ENCODE data around the gene AEN.

AEN gene

GRCh38 chr15:88613074-88613944 is 7.8 kb upstream of the AEN start:
- no peak for DNase-seq (ENCODE audit: low read depth)
- no peak overlapping the region for H3K4me3 ChIP-seq (ENCODE audit: low read depth, low read length)
- TF ChIP-seq, protein P1, sequence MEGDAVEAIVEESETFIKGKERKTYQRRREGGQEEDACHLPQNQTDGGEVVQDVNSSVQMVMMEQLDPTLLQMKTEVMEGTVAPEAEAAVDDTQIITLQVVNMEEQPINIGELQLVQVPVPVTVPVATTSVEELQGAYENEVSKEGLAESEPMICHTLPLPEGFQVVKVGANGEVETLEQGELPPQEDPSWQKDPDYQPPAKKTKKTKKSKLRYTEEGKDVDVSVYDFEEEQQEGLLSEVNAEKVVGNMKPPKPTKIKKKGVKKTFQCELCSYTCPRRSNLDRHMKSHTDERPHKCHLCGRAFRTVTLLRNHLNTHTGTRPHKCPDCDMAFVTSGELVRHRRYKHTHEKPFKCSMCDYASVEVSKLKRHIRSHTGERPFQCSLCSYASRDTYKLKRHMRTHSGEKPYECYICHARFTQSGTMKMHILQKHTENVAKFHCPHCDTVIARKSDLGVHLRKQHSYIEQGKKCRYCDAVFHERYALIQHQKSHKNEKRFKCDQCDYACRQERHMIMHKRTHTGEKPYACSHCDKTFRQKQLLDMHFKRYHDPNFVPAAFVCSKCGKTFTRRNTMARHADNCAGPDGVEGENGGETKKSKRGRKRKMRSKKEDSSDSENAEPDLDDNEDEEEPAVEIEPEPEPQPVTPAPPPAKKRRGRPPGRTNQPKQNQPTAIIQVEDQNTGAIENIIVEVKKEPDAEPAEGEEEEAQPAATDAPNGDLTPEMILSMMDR (IDR thresholded peaks at IDR 0.05; ENCODE audit: low read depth, low read length, missing control alignments) = no peak

DNA sequence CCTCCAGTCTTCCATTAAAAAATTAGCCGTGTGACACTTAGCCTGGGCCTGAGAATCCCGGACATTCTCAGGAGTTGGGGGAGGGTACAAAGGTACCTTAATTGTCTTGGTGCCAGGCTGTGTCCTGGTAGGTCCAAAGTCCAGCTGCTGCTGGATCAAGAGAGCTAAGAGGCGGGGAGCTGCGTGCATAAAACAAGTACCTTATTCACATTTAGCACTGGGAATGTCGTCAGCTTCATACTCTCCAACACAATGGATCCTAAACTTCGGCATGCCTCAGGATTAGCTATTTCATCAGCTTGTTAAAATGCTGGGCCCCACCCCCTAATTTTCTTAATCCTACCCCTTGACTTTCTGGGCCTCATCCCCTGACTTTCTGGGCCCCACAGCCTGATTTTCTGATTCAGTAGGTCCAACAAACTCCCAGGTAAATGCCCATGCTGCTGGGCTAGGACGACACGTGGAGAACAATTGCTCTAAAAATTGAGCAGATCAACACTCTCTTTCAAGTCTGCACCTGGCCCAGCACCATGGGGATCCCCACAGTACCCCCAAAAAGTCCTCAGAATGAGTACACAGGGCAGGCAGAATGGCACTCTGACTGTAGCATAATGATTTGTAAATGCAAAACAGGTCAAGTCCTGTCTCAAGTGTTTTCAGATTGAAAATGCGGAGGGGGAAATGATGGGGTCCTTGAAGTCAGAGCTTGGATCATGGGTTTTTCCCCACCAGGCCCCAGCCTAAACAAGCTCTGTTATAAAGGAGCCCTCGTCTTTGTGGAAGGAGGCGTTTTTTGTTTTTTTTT is 5.6 kb upstream of the AEN start:
- TF ChIP-seq, protein P1 (IDR thresholded peaks at IDR 0.05; ENCODE audit: low read depth, low read length, missing control alignments) = no peak
- H3K4me3 ChIP-seq (ENCODE audit: low read depth, low read length) = no peak overlapping the region
- peak; percentile 58 for DNase-seq (ENCODE audit: low read depth)

- DNase-seq (ENCODE audit: low read depth) = no peak
- TF ChIP-seq, protein P1 (IDR thresholded peaks at IDR 0.05; ENCODE audit: low read depth, low read length, missing control alignments) = no peak
- no peak overlapping the region for H3K4me3 ChIP-seq (ENCODE audit: low read depth, low read length)
Observed at GRCh38 chr15:88616240-88616639, 4.9 kb upstream of the AEN start.

GRCh38 chr15:88617031-88617722 is 4.0 kb upstream of the AEN start:
- TF ChIP-seq, protein P1 (IDR thresholded peaks at IDR 0.05; ENCODE audit: low read depth, low read length, missing control alignments) = no peak

GRCh38 chr15:88617790-88618189 is 3.4 kb upstream of the AEN start:
- TF ChIP-seq, protein P1 (IDR thresholded peaks at IDR 0.05; ENCODE audit: low read depth, low read length, missing control alignments) = no peak
- no peak for DNase-seq (ENCODE audit: low read depth)
- H3K4me3 ChIP-seq (ENCODE audit: low read depth, low read length) = no peak overlapping the region

More at GRCh38 chr15:88617031-88617722, 4.0 kb upstream of the AEN start:
- H3K4me3 ChIP-seq (ENCODE audit: low read depth, low read length) = no peak overlapping the region
- no peak for DNase-seq (ENCODE audit: low read depth)

DNA sequence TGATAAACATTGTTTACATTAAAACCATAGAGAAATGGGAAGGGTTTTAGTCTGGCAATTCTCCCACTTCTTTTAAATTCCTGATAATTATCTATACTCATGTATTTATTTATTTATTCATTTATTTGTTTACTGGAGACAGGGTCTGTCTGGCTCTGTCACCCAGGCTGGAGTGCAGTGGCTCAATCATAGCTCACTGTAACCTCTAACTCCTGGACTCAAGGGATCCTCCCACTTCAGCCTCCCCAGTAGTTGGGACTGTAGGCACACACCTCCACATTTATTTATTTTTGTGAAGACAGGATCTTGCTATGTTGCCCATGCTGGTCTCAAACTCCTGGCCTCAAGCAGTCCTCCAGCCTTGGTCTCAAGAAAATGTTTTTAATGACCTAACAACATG is 2.5 kb upstream of the AEN start:
- no peak overlapping the region for H3K4me3 ChIP-seq (ENCODE audit: low read depth, low read length)
- TF ChIP-seq, protein P1 (IDR thresholded peaks at IDR 0.05; ENCODE audit: low read depth, low read length, missing control alignments) = no peak

More for the DNA sequence above, 2.5 kb upstream of the AEN start:
- DNase-seq (ENCODE audit: low read depth) = no peak

Data from GM12864 (cell line).